Activated naive CD4-positive, alpha-beta T cell treated with anti-CD3 and anti-CD28 coated beads, Interleukin-2, amount 50 U/mL, for 72 hours (primary cell): ENCODE measurements around the gene SPATS2L. TPM values are rescaled to one million over a fixed set of nuclear protein-coding genes. Genes with fewer than 3 reads are reported as not detected.

ENCODE experiments used
- ATAC-seq, 2 donors: fragments of 150-1000 bp; cut with Tn5 transposase; 2 replicates each; pipeline ENCODE4 v1.10.0; 2021; ENCODE audit warnings: mild to moderate bottlenecking in 2 of 2, moderate library complexity in 2 of 2
- DNase-seq, 2 donors: peaks; one replicate each; pipeline ENCODE4 v3.0.0; 2021 to 2022; ENCODE audit warnings: low spot score in 2 of 2
- H3K27ac Mint-ChIP-seq, 2 donors: one replicate each; pipeline ENCODE4 v1.8.0; 2022; ENCODE audit warnings: mild to moderate bottlenecking in 2 of 2, mixed read lengths in 2 of 2
- H3K36me3 Mint-ChIP-seq, 2 donors: one replicate each; pipeline ENCODE4 v1.8.0; 2022; ENCODE audit warnings: mixed read lengths in 2 of 2
- H3K9me3 Mint-ChIP-seq, 2 donors: one replicate each; pipeline ENCODE4 v1.8.0; 2022; ENCODE audit warnings: mixed read lengths in 2 of 2
- total RNA-seq, 2 donors: library from RNA; stranded (reverse); gene quantifications; one replicate each; pipeline ENCODE4 v1.2.3, GENCODE V29; 2022

SPATS2L gene
- total RNA-seq, 2 donors from 2014 or later = 3.9 to 27.7 TPM

- H3K9me3 Mint-ChIP-seq = no peaks in the 10 kb centered on the region
- no peak for ATAC-seq
- no peak overlapping the region for H3K27ac Mint-ChIP-seq
- H3K36me3 Mint-ChIP-seq = no peaks in the 10 kb centered on the region
- no peak for DNase-seq
Observed at GRCh38 chr2:200352636-200353035, 46.1 kb downstream of the SPATS2L start.

GRCh38 chr2:200353120-200353519 lies 46.6 kb downstream of the SPATS2L start:
- Mint-ChIP-seq H3K9me3 (no peaks in the 10 kb centered on the region), H3K36me3 (no peaks in the 10 kb centered on the region), H3K27ac (no peak overlapping the region)
- ATAC-seq (no peak), DNase-seq (no peak)

- Mint-ChIP-seq H3K36me3 (no peaks in the 10 kb centered on the region), H3K9me3 (no peaks in the 10 kb centered on the region), H3K27ac (no peak overlapping the region)
- ATAC-seq = no peak
- no peak for DNase-seq
Observed at GRCh38 chr2:200353874-200354273, 47.4 kb downstream of the SPATS2L start.

- DNase-seq = no peak
- H3K9me3 Mint-ChIP-seq = no peaks in the 10 kb centered on the region
- no peak for ATAC-seq
- peak overlapping the region in 1 of 2 donors; percentile 62 for H3K27ac Mint-ChIP-seq
- H3K36me3 Mint-ChIP-seq = no peaks in the 10 kb centered on the region
Observed at GRCh38 chr2:200354833-200355751, 48.6 kb downstream of the SPATS2L start.

GRCh38 chr2:200356321-200356720 lies 49.8 kb downstream of the SPATS2L start:
- Mint-ChIP-seq H3K9me3 (no peaks in the 10 kb centered on the region), H3K36me3 (no peaks in the 10 kb centered on the region), H3K27ac (no peak overlapping the region)
- ATAC-seq (no peak), DNase-seq (no peak)

GRCh38 chr2:200356857-200357384 lies 50.4 kb downstream of the SPATS2L start:
- DNase-seq (no peak), ATAC-seq (no peak)
- H3K36me3 Mint-ChIP-seq = no peaks in the 10 kb centered on the region
- no peak overlapping the region for H3K27ac Mint-ChIP-seq
- no peaks in the 10 kb centered on the region for H3K9me3 Mint-ChIP-seq

- ATAC-seq = no peak
- Mint-ChIP-seq H3K9me3 (no peaks in the 10 kb centered on the region), H3K27ac (no peak overlapping the region), H3K36me3 (no peaks in the 10 kb centered on the region)
- DNase-seq = no peak
Observed at GRCh38 chr2:200357845-200358244, 51.4 kb downstream of the SPATS2L start.

GRCh38 chr2:200359552-200359951 lies 53.1 kb downstream of the SPATS2L start:
- no peak overlapping the region for H3K27ac Mint-ChIP-seq
- no peak for ATAC-seq
- no peaks in the 10 kb centered on the region for H3K9me3 Mint-ChIP-seq
- H3K36me3 Mint-ChIP-seq = no peaks in the 10 kb centered on the region
- DNase-seq = no peak

GRCh38 chr2:200360364-200360763 lies 53.9 kb downstream of the SPATS2L start:
- no peaks in the 10 kb centered on the region for H3K9me3 Mint-ChIP-seq
- no peak for ATAC-seq

GRCh38 chr2:200362202-200362917 lies 55.9 kb downstream of the SPATS2L start:
- Mint-ChIP-seq H3K9me3 (no peaks in the 10 kb centered on the region), H3K27ac (no peak overlapping the region), H3K36me3 (no peaks in the 10 kb centered on the region)
- ATAC-seq (no peak), DNase-seq (no peak)

More at GRCh38 chr2:200360364-200360763, 53.9 kb downstream of the SPATS2L start:
- H3K36me3 Mint-ChIP-seq = no peaks in the 10 kb centered on the region
- no peak overlapping the region for H3K27ac Mint-ChIP-seq
- no peak for DNase-seq

- no peaks in the 10 kb centered on the region for H3K9me3 Mint-ChIP-seq
- no peaks in the 10 kb centered on the region for H3K36me3 Mint-ChIP-seq
- ATAC-seq = no peak
- no peak for DNase-seq
- H3K27ac Mint-ChIP-seq = no peak overlapping the region
Observed at GRCh38 chr2:200363279-200363678, 56.8 kb downstream of the SPATS2L start.

GRCh38 chr2:200364142-200364541 lies 57.6 kb downstream of the SPATS2L start:
- H3K27ac Mint-ChIP-seq = no peak overlapping the region
- no peaks in the 10 kb centered on the region for H3K36me3 Mint-ChIP-seq
- no peaks in the 10 kb centered on the region for H3K9me3 Mint-ChIP-seq
- ATAC-seq (no peak), DNase-seq (no peak)

- H3K27ac Mint-ChIP-seq = no peak overlapping the region
- H3K9me3 Mint-ChIP-seq = no peaks in the 10 kb centered on the region
- no peaks in the 10 kb centered on the region for H3K36me3 Mint-ChIP-seq
- DNase-seq = no peak
- ATAC-seq = no peak
Observed at GRCh38 chr2:200364620-200365019, 58.1 kb downstream of the SPATS2L start.

- Mint-ChIP-seq H3K36me3 (no peaks in the 10 kb centered on the region), H3K9me3 (no peaks in the 10 kb centered on the region), H3K27ac (no peak overlapping the region)
- ATAC-seq = no peak
- no peak for DNase-seq
Observed at GRCh38 chr2:200365209-200365608, 58.7 kb downstream of the SPATS2L start.

- no peaks in the 10 kb centered on the region for H3K36me3 Mint-ChIP-seq
- DNase-seq (no peak), ATAC-seq (no peak)
- no peaks in the 10 kb centered on the region for H3K9me3 Mint-ChIP-seq
- H3K27ac Mint-ChIP-seq = no peak overlapping the region
Observed at GRCh38 chr2:200367155-200367554, 60.7 kb downstream of the SPATS2L start.

- Mint-ChIP-seq H3K36me3 (no peaks in the 10 kb centered on the region), H3K27ac (no peak overlapping the region), H3K9me3 (no peaks in the 10 kb centered on the region)
- ATAC-seq (no peak), DNase-seq (no peak)
Observed at GRCh38 chr2:200369886-200370285, 63.4 kb downstream of the SPATS2L start.

GRCh38 chr2:200373231-200373630 lies 66.7 kb downstream of the SPATS2L start:
- DNase-seq (no peak), ATAC-seq (peak in 1 of 2 donors; percentile 45)
- no peaks in the 10 kb centered on the region for H3K9me3 Mint-ChIP-seq
- peaks cover 0 to 6% of the 10 kb centered on the region in 2 donors for H3K36me3 Mint-ChIP-seq
- peak overlapping the region in 1 of 2 donors; percentile 90 for H3K27ac Mint-ChIP-seq
